Measurements from ENCODE around the gene RBMS1.
A peak's percentile ranks its signal among the peaks of the same experiment; 100 is the strongest.

The RBMS1 gene

DNA sequence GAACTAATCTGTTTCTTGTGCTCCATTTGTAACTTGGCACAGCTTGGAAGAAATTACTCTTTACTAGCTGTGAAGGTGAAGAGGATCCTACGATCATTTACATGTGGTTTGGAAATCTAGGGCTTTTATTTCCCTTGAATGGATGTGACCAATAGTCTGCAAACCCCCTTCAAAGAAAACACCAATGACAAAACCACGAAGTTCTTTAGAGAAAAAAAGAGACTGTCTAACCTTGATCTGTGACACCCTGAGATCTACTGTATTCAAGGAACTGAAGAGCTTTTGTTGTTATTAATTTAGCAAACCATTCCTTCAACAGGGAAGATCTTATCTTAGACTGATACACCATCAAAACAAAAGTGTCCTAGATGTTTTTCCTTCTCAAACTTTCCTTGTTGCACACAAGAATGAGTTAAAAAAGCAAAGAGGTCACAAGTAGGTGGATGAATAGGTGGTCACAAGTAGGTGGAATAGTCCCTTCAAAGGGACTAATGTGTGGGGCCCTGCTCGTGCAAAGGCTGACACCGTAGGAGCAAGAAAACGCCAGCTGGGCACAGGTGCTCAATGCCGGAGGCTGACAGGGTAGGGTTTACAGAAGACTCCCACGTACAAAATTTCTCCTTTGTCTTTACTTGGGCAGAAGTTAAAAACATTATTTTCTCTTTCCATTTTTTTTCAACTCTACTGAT lies 197.9 kb downstream of the RBMS1 start:
- DNase-seq, result no peak

DNA sequence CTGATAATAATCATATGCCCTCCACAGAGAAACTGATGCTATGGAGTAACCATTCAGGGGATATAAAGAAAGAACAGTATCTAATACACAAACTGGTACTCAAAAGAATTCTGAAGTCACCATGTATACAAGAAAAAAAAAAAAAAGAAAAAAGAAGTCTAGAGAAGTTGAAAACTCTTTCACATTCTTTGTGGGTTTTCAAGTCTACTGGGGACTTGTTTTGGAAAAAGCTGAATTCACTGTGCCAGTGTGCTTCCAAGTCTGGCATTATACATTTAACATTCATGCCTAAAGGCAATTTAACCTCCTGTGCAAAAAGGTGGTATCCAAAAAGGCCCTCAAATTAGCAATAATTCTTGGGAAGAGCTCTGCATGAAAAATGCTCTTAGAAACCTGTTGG lies 198.7 kb downstream of the RBMS1 start:
- no peak for DNase-seq

DNA sequence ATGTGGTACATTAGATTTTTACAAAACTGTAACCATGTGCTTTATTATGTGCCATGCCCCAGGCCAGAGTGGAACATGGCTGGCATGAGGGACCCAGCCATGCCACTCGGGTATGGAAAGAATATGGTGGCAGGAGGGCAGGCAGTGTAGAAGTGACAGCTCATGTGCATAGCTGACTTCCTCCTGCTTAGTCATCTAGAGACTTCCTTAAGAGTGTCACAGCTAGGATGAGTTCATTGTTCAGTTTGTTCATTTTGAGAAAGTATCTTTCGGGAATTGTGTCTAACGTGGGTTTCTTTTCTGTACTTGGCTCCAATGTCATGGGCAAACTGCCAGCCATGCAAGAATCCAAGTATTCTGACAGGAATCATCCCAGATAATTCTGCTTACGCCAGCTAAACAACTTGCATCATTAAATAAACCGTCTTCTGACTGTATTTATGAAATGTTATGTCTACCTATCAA lies 199.2 kb downstream of the RBMS1 start:
- no peak for DNase-seq

DNA sequence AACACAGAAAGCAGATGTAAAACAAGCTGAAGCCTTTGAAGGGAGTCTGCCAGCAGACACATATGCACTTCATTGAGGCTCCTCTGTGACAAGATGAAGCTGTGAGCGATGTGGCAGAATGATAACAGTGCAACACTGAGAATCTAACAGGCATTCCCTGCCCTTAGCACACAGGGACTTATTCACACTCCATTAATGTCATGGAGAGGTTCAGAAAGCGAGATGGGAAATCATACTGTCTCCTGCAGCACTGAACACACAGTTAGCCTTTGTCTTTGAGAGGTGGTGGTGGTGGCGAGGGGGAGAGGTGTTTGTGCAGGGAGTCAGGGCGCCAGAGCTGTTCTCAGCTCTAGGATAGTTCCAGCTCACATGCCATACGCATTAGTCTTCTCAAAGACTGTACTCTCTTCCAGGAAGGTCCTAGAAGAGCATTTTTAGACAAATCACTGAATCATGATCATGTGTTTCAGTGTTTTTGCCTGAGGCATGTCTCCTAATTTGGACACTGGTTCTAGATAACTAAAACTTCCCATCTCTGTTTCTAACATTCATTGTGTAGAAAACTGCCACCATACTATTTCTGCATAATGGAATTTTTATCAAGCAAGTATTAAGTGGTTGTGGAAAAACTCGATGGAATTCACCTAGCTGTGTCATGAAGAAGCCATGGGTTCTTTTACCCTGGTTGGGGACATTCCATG lies 200.1 kb downstream of the RBMS1 start:
- DNase-seq, result no peak

DNA sequence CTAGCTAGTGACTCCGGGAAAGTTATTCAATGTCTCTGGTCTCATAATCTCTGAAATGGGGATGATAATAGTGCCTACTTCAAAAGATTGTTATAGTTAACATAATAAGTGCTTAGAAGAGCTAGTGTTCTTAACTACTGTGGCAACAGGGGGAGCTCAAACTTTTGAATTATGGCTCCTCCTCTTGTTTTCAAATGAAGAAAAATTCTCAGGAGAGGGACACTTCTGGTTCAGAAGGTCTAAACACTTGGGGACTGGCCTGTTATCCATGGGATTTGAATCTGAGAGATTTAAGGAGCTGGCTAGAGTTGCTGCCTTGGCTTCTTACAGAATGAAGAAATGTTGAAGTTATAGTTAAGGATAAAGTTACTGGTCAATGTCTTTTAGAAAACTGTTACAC lies 201.4 kb downstream of the RBMS1 start:
- no peak for DNase-seq

DNA sequence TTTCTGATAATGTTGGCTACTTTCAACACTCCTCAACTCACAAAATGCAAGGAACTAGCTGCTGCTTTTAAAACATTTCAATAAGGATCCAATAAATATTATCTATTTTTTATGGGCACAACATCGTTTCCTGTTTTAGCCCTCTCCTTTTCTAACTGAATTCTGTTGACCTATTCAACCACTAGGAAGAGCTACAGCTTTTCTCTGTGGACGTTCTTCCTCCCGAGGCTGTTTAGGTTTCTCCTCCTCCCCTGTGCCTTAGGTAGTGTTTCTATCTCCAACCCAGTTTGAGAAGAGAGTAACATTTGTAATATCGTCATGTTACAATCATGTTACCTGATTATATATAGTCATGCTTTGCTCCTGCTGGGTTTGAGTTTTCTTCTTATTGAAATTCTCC lies 202.2 kb downstream of the RBMS1 start:
- no peak for DNase-seq

DNA sequence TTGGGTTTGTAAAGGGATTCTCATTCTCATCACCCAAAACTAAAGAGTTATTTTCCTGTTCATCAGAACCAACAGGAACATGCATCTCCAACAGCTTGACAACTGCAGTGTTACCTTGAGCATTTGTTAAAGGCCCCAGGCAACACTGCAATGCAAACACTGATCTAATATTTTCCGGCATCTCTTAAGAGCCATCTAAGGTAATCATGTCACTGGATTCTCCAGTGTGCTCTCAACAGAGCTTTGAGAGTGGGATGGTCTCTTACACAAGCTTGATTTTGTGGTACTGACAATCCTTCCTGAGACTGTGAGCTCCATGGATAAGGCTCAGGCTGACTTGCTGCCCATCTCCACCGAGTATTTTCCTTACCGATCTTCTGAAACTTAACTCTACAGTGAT lies 203.0 kb downstream of the RBMS1 start:
- DNase-seq, result no peak

DNA sequence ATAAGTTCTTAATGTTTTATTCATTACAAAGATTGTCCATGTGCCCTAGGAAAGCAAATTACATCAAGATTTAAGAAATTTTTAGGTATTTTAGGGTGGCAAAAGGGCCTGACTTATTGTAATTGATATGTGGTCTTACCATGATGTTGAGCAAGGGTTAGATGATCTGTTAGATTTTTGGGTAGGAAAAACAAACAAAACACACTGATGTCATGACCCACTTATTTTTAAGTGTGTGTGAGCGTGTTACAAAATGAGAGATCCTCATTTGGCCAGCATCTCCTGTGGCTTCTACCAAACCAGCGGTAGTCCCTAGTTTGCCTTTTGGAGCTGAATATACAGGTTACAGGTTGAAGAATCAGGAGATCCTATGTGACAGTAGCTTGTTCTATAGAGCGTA lies 203.8 kb downstream of the RBMS1 start:
- no peak for DNase-seq

DNA sequence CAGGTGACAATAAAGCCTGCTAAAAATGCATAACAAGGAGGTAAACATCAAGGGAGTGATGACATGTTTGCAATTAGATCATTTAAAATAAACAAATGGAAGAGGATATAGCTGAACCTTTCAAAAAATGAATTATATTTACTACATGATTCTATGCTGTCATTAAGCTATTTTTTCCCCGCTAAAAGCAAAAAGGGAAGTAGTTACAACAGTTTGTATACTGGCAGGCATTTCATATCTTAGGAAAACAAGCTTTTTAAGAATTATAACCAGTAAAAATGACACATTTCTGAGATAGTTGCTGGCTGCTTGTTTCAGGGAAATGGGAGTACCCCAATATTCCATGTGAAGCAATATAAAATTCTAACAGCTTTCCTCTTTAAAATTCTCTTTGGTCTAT lies 204.5 kb downstream of the RBMS1 start:
- no peak for DNase-seq

DNA sequence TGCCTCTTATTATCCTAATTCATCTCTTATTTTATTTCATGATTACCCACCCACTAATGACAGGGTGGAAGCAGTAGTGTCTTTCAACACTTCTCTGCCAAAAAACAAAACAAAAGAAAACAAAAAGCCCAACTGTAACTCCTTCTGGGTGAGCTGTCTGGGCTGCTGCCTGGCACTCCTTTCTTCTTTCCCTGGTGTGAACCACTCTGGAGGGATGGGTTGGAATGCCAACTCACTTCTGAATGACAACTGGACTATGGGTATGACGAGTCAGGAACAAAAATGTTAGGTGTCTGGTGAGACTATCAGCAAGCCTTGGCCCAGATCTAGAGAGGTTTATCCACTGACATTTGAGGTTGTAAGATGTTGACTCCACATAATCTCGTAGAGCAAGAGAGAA lies 205.3 kb downstream of the RBMS1 start:
- DNase-seq, result no peak

DNA sequence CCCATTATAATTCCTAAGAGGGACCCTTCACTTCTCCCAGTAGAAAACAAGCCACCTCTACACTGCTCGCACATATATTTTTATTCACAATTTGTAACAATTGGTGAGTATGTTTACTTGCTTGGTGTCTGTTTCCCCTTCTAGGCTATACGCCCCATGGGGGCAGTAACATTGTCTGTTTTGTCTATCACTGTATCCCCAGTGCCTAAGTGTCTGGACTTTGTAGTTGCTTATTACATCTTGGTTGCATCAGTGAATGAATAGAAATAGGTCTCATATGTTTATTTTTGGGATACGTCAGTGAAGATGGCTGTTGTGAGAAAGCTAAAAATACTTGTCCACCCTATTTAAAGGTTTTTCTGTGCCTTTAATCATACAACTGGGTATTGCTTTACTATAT lies 206.1 kb downstream of the RBMS1 start:
- DNase-seq, result no peak

DNA sequence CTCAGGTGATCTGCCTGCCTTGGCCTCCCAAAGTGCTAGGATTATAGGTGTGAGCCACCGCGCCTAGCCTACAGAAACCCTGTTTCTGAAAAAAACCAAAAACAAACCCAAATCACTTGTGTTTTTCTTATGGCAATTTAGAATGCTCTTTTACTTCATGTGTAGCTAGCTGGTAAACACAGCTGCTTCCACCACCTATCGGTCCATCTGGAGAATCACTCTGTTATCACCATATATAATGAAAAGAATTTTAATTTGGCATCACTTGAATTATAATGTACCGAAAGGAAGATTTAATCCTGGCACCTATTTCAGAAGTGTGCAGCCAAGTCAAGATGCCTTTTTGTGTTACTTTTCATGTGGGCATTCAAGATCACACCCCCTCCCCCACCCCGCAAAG lies 207.1 kb downstream of the RBMS1 start:
- no peak for DNase-seq

DNA sequence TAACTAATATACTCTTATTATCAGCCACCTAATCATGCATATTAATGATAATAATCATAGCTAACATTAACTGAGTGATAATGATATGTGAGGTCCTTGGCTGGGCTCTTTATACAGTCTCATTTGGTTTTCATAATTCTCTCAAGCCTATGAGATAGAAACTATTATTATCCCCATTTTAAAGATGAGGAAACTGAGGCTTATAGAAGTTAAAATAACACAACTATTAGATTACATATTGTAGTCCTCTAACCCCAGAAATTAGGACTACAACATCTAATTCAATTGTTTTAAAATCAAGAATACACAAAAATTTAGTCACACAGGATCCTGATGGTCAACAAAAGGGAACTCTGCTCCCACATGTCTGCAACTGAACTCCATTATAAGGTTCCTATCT lies 209.9 kb downstream of the RBMS1 start:
- DNase-seq, result no peak

DNA sequence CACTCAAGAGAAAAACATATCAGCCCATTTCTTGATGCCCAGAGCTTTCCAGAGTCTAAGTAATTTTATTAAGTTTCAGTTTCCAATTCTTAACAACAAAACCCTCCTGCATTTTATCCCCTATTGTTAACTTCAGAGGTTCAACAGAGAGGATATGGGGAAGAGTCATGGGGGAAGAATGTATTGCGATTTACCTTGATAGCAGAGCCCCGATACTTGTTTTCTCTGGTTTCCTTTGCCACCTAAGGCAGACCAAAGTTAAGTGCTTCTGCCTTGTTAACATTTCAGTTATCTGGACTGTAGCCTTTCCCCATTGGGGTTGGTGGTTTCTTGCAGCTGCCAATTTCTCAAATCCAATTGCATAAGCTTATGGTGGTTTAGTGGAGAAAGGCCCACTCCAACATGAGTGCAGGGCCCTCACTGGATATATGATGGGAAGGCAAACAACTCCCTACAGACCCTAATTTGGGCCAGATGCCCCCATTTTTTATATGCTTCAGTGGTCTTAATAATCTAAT lies 211.5 kb downstream of the RBMS1 start:
- DNase-seq, result no peak

DNA sequence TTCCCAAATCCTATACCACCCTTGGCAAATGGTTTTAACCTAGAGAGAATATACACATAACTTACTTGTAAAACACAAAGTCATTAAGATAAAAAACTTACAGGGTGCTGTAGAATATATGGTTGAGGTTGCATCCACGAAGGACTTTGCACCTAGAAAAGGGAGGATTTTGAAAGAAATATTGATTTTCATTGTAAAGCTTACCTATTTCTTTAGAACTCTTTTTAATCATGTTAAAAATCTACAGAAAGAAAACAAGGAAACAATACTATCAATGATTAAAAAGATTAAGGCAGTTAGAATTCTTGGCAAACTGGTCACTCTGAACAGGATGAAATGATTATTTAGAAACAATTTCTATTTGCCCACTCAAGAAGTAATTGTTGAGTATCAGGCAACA lies 212.4 kb downstream of the RBMS1 start:
- DNase-seq, result no peak

DNA sequence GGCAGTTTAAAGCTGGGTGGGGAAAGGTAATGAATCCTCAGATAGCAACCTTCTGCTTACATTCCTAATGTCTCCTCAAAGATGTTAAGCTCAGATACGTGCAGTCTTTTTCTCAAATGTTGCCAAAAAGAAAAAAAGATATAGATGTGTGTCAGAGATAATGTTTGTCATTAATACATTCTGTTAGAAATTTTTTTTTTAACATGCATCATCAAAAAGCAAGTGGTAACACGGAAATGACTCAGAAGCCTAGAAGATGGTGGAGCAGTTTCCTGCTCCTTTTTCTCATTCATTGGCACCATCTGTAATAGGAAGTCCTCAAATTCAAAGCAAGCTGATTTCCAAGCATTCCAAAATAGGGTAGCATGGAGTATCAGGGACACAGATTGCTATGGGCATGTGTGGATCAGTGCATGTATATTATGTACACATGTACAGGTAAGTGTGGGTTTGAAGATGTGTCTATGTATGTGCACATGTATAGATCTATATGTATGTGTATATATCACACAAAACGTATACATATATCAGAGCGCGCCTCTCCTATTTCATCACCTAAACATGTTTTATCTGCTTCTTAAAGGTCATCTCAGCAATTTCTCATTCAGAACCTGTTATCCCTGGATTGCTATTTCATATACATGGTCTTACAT lies 213.7 kb downstream of the RBMS1 start:
- no peak for DNase-seq

DNA sequence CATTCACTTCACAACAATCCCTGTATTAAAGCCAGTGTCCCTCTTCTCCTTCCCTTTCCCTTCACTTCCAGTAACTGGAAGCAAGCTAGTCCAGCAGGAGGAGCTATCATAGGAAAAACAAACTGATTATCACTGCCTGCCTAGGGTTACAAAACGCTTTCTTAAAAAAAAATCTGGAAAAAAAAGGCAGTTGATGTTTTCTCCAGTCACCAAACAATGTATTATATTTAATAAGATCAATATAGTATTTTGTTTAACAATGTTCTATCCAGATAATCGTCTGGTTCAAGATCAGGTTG lies 214.8 kb downstream of the RBMS1 start:
- no peak for DNase-seq

DNA sequence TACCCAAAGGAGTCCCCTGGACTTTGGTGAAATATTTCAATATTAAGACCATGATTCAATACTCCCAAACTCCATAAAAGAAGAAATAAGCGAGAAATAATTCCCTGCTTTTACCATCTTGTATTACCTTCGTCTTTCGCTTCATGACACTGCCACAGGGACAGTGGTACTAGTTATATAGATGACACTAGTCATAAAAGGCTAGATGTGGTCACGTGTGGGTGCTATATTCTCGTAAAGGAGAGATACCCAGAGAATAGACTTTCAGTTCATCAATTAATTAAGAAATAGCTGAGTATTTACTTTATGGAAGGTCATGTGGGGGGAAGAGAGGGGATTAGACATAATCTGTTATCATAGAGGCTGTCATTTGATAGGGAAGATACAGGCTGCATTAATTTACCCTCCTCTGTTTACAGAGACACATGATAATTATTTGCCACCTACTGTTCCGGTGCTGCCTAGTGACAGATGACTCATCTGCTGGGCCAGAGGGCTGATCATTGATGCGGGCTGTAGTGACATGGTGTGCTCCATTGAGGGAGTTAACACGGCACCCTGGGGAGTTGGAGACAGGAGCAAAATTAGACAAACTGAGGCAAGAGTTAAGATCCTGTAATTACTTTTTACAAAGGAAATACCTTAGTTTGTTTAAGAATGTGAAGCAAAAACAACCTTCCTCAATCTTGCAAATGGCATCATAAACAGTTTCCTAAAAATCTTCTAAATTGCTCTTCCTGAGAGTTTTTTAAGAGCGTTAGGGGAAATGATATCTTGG lies 215.3 kb downstream of the RBMS1 start:
- no peak for DNase-seq

DNA sequence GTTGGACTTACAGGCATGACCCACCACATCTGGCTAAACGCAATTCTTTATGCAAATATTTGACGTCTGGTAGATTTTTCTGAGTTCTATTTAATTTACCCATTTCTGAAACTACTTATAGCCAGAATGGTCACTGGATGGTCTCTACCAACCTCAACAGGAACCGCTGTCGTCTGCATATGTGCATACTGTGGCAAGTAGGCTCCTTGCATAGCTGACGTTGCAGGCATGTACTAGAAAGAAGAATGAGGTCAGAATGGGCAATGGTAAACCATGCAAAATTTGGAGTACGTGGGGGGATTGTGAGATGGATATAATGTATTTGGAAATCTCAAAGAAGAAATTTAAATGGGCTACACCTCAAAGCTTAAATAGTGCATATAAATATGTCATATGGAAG lies 216.5 kb downstream of the RBMS1 start:
- no peak for DNase-seq

DNA sequence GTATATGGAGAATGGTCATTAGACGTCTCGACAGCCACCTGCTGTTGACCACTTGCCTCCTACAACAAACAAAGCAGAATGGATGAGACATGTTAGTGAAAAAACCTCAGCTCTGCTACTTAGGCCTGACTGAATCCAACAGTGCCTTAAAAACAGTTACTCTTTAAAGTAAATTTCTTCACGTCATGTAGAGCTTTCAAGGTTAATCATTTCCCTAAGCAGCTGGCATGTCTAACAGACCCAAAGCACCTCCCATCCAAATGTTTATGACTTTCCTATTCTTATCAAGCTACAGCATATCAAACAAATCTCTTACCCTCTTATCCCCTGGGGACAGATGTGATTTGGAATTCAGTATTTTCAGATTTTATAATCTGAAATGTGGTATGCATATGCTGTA lies 218.0 kb downstream of the RBMS1 start:
- no peak for DNase-seq

DNA sequence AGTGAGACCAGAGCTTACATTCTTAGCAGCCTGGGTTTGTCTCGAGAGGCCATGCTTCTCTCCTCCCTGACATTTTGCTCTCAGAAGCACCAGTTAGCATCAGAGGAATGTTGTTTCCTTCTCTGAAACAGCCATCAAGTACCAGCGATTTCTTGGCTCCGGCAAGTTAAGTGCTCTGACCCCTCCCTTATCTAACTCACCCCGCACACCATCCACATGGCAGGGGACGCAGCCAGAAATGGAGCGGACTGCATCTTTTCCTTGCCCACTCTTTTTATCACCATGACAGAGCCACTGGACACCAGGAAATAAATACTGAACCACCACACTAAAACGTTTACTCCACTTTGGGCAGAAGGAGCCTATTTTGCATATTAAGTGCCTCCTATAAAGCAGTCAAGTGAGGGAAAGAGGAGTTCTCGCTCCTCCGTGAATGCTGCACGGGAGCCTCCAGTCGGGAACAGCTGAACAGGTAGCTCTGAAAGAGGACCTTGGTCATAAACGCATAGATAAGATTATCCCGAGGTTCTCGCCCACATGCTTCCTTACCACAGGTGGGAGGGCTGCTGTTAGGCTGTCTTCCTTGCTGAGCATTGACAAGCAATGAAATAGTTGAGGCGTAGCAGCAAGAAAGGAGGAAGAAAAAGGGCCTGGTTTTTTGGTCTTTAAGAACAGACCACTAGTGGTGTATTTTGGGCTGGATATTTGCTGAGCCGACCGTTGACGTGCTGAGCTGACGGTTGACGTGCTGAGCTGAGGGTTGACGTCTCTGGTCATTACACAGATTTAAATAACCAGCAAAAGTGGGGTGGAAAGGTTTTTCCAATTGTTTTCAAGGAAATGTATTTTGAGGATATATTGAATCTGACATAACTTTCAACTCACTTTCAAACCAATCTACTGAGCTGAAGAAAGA lies 222.2 kb downstream of the RBMS1 start:
- peak; percentile 8 to 31 for DNase-seq

DNA sequence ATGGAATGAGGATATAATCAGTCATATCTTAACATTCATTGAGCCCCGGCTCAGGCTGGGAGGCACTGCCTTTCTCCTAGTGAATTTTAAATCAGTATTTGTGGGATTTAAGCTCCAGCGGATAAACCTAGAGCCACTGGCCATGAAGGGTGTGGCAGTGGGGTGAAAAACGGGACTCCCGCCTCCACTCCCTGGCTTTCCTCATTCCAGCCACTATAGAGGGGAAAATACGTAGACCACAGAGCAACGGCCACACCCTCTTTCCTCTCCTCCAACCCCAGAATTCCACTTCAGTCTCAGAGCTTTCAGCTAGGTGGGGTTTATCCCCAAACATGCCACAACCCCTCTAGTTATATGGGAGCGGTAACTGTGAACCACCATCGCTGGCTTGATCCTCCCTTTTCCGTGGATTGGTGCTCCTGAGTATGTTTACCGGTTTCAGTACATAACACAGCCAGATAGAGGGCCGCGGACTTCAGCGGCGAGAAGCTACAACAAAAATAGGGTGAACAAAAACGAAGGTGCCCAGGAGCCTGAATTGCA lies 223.0 kb downstream of the RBMS1 start:
- no peak for DNase-seq
